ENCODE data around the gene NUP88.

NUP88 gene

DNA sequence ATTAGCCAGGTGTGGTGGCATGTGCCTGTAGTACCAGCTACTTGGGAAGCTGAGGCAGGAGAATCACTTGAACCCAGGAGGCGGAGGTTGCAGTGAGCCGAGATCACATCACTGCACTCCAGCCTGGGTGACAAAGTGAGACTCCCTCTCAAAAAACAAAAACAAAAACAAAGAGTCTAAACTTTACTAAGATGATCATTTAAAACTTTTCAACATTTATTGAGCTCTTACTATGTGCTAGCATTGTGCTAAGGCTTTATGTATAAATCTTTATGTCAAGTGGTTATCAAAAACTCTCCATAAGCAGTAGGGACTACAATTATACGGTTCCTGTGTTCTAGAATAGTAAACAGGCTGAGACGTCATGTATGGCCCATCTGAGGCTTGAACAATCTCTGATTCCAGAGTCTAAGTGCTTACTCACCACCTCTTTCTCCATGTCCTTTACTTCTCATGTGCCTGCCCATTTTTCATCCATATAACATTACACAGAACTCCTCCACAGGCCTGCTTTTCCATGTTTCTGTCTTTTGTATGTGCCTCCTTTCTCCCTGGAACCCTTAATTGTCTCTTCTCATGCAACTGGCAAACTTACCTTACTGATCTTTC is 66.7 kb downstream of the NUP88 start:
- DNase-seq (ENCODE audit: low read depth, low spot score), result no peak
- no peak overlapping the region for H3K4me3 ChIP-seq (ENCODE audit: low read depth, low read length)
- in situ Hi-C loops (cut with HindIII; ENCODE audit: low sequenced_read_pairs), result no loop called here
- TF ChIP-seq, protein P1, sequence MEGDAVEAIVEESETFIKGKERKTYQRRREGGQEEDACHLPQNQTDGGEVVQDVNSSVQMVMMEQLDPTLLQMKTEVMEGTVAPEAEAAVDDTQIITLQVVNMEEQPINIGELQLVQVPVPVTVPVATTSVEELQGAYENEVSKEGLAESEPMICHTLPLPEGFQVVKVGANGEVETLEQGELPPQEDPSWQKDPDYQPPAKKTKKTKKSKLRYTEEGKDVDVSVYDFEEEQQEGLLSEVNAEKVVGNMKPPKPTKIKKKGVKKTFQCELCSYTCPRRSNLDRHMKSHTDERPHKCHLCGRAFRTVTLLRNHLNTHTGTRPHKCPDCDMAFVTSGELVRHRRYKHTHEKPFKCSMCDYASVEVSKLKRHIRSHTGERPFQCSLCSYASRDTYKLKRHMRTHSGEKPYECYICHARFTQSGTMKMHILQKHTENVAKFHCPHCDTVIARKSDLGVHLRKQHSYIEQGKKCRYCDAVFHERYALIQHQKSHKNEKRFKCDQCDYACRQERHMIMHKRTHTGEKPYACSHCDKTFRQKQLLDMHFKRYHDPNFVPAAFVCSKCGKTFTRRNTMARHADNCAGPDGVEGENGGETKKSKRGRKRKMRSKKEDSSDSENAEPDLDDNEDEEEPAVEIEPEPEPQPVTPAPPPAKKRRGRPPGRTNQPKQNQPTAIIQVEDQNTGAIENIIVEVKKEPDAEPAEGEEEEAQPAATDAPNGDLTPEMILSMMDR (IDR thresholded peaks at IDR 0.05; ENCODE audit: low read depth, low read length), result no peak

DNA sequence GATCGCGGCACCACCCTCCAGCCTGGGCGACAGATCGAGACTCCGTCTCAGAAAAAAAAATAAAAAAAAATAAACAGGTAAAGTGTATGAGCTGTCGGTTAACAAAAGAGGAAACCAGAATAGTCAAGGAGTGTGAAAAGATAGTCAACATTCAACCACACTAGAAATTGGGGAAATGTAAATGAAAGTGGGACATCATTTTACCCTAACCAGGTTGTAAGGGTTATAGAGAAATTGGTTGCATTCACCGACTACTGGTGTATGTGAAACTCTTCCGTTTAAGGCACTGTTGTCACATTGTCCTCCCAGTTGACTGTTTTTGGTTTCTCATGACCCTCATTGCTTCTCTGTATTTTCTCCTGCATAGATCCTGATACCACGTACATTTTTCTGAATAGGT is 74.5 kb downstream of the NUP88 start:
- no peak overlapping the region for H3K4me3 ChIP-seq (ENCODE audit: low read depth, low read length)
- TF ChIP-seq, protein P1 (IDR thresholded peaks at IDR 0.05; ENCODE audit: low read depth, low read length), result no peak
- in situ Hi-C loops (cut with HindIII; ENCODE audit: low sequenced_read_pairs), result no loop called here
- no peak for DNase-seq (ENCODE audit: low read depth, low spot score)

Data from astrocyte of the spinal cord (primary cell).